Astrocyte (in vitro differentiated cells and primary cell): ENCODE data around the gene KLF11.

Experiments used
- EZH2 ChIP-seq: IDR thresholded peaks from 2 replicates; pipeline ENCODE4 v1.6.1; 2012; ENCODE audit warnings: mild to moderate bottlenecking, low read length, inconsistent platforms; ENCODE audit not compliant: insufficient read depth
- TF ChIP-seq, protein P1 (sequence below): IDR thresholded peaks from 2 replicates; pipeline ENCODE4 v1.5.1; 2011; ENCODE audit warnings: low read depth, mild to moderate bottlenecking, inconsistent platforms, low read length, moderate library complexity; ENCODE audit not compliant: insufficient read depth

DNA sequence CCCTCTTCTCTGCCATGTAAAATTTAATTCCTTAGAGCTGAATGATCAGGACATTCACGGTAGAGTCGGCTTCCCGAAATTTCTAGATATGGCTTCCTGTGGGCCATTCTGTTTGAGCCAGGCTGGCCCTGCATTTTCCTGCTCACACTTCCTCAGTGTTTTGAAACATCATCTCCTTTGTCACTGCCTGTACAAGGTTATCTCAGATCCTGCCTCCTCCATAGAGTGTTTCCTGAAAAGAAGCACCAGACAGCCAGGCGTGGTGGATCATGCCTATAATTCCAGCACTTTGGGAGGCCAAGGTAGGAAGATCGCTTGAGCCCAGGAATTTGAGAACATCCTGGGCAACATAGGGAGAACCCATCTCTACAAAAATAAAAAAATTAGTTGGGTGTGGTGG lies 48.3 kb upstream of the KLF11 start:
- TF ChIP-seq, protein P1, sequence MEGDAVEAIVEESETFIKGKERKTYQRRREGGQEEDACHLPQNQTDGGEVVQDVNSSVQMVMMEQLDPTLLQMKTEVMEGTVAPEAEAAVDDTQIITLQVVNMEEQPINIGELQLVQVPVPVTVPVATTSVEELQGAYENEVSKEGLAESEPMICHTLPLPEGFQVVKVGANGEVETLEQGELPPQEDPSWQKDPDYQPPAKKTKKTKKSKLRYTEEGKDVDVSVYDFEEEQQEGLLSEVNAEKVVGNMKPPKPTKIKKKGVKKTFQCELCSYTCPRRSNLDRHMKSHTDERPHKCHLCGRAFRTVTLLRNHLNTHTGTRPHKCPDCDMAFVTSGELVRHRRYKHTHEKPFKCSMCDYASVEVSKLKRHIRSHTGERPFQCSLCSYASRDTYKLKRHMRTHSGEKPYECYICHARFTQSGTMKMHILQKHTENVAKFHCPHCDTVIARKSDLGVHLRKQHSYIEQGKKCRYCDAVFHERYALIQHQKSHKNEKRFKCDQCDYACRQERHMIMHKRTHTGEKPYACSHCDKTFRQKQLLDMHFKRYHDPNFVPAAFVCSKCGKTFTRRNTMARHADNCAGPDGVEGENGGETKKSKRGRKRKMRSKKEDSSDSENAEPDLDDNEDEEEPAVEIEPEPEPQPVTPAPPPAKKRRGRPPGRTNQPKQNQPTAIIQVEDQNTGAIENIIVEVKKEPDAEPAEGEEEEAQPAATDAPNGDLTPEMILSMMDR, result no peak
- no peak for TF ChIP-seq EZH2
